ENCODE data around the gene CTSK. TPM values are rescaled to one million over a fixed set of nuclear protein-coding genes. Genes with fewer than 3 reads are reported as not detected.
"Not testable (repeated sequence)": the region's sequence is repeated elsewhere in the genome, so short reads cannot be mapped to it uniquely, and the experiment has no call there.

Gene CTSK
- total and polyA plus RNA-seq, 4 donors, result 50.0 to 115 (median 91.0) TPM

DNA sequence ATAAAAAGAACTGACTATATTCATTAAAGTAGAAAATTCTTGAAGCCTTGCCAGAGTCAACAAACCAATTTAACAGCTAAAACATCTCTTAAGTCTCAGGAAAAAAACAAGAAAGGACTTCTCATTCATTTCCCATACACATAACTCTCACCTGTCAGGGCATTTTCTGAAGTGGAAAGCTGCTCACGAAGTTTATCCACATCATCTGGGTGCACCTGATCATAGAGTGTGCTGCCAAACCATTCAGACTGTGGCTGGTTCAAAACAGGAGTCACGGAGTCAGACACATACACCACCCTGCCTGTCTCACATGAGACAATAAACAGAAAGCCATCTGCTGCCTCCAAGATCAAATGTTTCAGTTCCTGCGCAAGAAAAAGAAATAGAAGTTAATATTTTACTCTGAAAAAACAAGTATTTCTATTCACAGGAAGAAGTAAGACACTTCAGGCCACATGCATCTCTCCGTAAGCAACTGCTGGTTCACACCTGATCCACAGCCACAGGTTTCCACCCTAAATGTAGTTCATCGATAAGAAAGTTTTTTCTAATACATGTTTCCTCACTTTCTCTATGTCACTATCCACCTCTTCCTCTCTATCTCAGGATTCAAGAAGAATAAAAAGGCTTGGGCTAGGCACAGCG is 28.2 kb upstream of the CTSK start:
- WGBS, 2 donors, result 83 to 84% methylated on average over 6 of the region's 6 CpGs
- no peak for DNase-seq
- intact Hi-C loops (cut with DNase I), result no loop called here
- ATAC-seq (ENCODE audit: low FRiP score), result no peak
- Histone ChIP-seq H3K27ac (ENCODE audit: low read depth in 1 of 2, low read length in 2 of 2) (no peak overlapping the region), H3K4me1 (ENCODE audit: control insufficient read depth in 1 of 2, insufficient read depth in 2 of 2, low read length in 2 of 2) (no peaks in the 10 kb centered on the region), H3K36me3 (ENCODE audit: control insufficient read depth in 1 of 2, insufficient read depth in 2 of 2, low read length in 1 of 2) (peaks cover 7 to 11% of the 10 kb centered on the region in 2 donors), H3K9me3 (ENCODE audit: control insufficient read depth, low read length) (no peaks in the 10 kb centered on the region), H3K4me3 (ENCODE audit: low read length in 2 of 2) (no peak overlapping the region), H3K27me3 (ENCODE audit: control insufficient read depth in 1 of 2, insufficient read depth in 2 of 2, low read length in 1 of 2) (no peaks in the 10 kb centered on the region)

DNA sequence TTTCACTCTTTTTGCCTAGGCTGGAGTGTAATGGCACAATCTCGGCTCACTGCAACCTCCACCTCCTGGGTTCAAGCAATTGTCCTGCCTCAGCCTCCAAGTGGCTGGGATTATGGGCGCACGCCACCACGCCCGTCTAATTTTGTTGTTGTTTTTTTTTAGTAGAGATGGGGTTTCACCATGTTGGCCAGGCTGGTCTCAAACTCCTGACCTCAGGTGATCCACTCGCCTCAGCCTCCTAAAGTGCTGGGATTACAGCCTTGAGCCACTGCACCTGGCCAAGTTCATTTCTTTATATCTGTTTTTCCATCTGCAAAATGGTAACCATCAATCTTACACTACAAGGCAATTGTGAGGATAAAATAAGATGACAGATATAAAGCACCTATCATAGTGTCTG is 25.9 kb upstream of the CTSK start:
- WGBS, 2 donors, result 96 to 97% methylated on average over 6 of the region's 6 CpGs
- peaks cover 7 to 12% of the 10 kb centered on the region in 2 donors for H3K36me3 ChIP-seq (ENCODE audit: control insufficient read depth in 1 of 2, insufficient read depth in 2 of 2, low read length in 1 of 2)
- DNase-seq; intact Hi-C loops (cut with DNase I); H3K27ac ChIP-seq (ENCODE audit: low read depth in 1 of 2, low read length in 2 of 2); H3K27me3 ChIP-seq (ENCODE audit: control insufficient read depth in 1 of 2, insufficient read depth in 2 of 2, low read length in 1 of 2); H3K4me3 ChIP-seq (ENCODE audit: low read length in 2 of 2); H3K4me1 ChIP-seq (ENCODE audit: control insufficient read depth in 1 of 2, insufficient read depth in 2 of 2, low read length in 2 of 2); H3K9me3 ChIP-seq (ENCODE audit: control insufficient read depth, low read length); ATAC-seq (ENCODE audit: low FRiP score): not testable (repeated sequence)

DNA sequence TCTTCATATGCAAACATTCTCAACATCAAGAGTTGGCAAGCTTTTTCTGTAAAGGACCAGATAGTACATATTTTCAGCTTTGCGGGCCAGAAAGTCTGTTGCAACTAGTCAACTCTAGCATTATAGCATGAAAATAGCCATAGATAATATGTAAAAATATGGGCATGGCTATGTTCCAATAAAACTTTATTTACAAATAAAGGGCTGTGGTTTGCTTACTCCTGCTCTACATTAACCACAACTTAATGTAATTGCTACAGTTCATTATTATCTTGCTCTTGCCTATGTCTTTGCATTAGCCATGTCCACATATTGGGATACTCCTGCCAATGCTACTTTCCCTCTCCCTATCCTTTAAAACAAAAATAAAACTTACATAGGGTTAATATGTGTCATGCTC is 24.5 kb upstream of the CTSK start:
- Histone ChIP-seq H3K27ac (ENCODE audit: low read depth in 1 of 2, low read length in 2 of 2) (no peak overlapping the region), H3K9me3 (ENCODE audit: control insufficient read depth, low read length) (no peaks in the 10 kb centered on the region), H3K36me3 (ENCODE audit: control insufficient read depth in 1 of 2, insufficient read depth in 2 of 2, low read length in 1 of 2) (peaks cover 8 to 13% of the 10 kb centered on the region in 2 donors), H3K4me3 (ENCODE audit: low read length in 2 of 2) (no peak overlapping the region), H3K4me1 (ENCODE audit: control insufficient read depth in 1 of 2, insufficient read depth in 2 of 2, low read length in 2 of 2) (no peaks in the 10 kb centered on the region), H3K27me3 (ENCODE audit: control insufficient read depth in 1 of 2, insufficient read depth in 2 of 2, low read length in 1 of 2) (no peaks in the 10 kb centered on the region)
- ATAC-seq (ENCODE audit: low FRiP score) (no peak), DNase-seq (no peak)
- intact Hi-C loops (cut with DNase I), result no loop called here
- 95 to 100% methylated on average over 1 of the region's 1 CpG for WGBS, 2 donors

DNA sequence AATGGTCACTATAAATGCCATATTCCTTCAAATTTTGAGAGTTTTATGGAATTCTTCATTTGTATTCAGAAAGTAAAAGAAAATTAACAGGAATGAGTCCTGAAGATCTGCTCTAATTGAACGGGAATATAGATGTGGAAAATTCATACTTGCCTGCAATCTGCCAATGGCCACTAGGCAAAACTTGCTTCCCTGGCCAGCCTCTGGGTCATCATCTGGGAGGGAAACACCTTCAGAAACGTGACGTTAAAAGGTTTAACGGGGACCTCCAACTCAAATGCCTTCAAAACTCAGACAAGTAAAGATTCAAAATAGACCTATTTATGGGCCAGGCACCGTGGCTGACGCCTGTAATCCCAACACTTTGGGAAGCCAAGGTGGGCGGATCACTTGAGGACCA is 21.7 kb upstream of the CTSK start:
- H3K4me3 ChIP-seq (ENCODE audit: low read length in 2 of 2), result no peak overlapping the region
- H3K4me1 ChIP-seq (ENCODE audit: control insufficient read depth in 1 of 2, insufficient read depth in 2 of 2, low read length in 2 of 2), result no peaks in the 10 kb centered on the region
- no peaks in the 10 kb centered on the region for H3K9me3 ChIP-seq (ENCODE audit: control insufficient read depth, low read length)
- H3K27me3 ChIP-seq (ENCODE audit: control insufficient read depth in 1 of 2, insufficient read depth in 2 of 2, low read length in 1 of 2), result no peaks in the 10 kb centered on the region
- 82 to 83% methylated on average over 7 of the region's 7 CpGs for WGBS, 2 donors
- no peak for DNase-seq
- intact Hi-C loops (cut with DNase I), result no loop called here
- peaks cover 7 to 9% of the 10 kb centered on the region in 2 donors for H3K36me3 ChIP-seq (ENCODE audit: control insufficient read depth in 1 of 2, insufficient read depth in 2 of 2, low read length in 1 of 2)
- no peak for ATAC-seq (ENCODE audit: low FRiP score)
- no peak overlapping the region for H3K27ac ChIP-seq (ENCODE audit: low read depth in 1 of 2, low read length in 2 of 2)

DNA sequence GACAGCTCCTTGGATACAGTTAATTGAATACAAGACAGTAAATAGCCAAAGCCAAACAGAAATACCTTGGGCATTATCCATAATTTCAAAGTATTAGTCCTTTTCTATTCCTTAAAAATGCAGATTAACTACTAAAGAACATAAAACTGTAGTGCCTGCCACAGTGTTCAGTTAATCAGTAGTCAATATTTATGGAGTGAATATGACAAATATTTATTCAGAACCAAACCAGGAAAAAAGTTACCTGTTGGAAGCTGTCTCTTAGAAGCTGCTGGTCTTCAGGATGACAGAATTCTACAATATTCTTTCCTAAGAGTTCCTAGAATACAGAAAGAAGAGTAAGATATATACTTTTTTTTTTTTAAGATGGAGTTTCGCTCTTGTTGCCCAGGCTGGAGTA is 18.2 kb upstream of the CTSK start:
- intact Hi-C loops (cut with DNase I), result no loop called here
- WGBS, 2 donors, result 86 to 100% methylated on average over 1 of the region's 1 CpG
- H3K4me3 ChIP-seq (ENCODE audit: low read length in 2 of 2), result no peak overlapping the region

DNA sequence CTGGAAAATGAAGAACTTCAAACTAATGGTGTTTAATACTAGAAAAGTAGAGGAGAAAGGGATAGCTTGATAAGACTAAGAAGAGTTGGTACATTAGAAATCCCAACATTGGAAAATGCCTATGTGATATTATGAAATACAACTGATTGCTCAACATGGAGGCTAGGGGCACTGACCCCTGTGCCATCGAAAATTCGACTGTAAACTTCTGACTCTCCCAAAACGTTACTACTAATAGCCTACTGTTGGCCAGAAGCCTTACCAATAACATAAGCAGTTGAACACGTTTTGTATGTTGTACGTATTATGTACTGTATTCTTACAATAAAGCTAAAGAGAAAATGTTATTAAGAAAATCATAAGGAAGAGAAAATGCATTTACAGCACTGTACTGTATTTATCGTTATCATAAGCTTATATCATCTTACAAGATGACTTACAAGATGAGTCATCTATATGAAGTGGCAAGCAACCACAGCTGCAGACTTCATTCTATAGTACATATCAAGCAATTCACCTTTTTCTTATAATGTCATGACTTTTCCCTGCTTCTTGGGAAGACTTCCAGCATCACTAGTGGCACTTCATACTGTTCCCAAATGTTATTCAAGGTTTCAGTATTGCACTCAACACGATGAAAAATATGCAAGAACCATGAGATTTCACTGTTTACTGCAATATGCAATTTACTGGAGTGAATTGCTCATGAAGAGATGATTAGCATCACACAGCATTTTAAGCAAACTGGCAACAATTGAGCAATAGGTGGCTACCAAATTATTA is 12.9 kb upstream of the CTSK start:
- DNase-seq, result no peak
- Histone ChIP-seq H3K4me1 (ENCODE audit: control insufficient read depth in 1 of 2, insufficient read depth in 2 of 2, low read length in 2 of 2) (no peaks in the 10 kb centered on the region), H3K4me3 (ENCODE audit: low read length in 2 of 2) (no peak overlapping the region), H3K27ac (ENCODE audit: low read depth in 1 of 2, low read length in 2 of 2) (no peak overlapping the region), H3K9me3 (ENCODE audit: control insufficient read depth, low read length) (no peaks in the 10 kb centered on the region), H3K27me3 (ENCODE audit: control insufficient read depth in 1 of 2, insufficient read depth in 2 of 2, low read length in 1 of 2) (no peaks in the 10 kb centered on the region), H3K36me3 (ENCODE audit: control insufficient read depth in 1 of 2, insufficient read depth in 2 of 2, low read length in 1 of 2) (peaks cover 9 to 16% of the 10 kb centered on the region in 2 donors)
- intact Hi-C loops (cut with DNase I), result no loop called here
- WGBS, 2 donors, result 80 to 81% methylated on average over 7 of the region's 7 CpGs
- ATAC-seq (ENCODE audit: low FRiP score), result no peak

More for the DNA sequence above, 18.2 kb upstream of the CTSK start:
- Histone ChIP-seq H3K27ac (ENCODE audit: low read depth in 1 of 2, low read length in 2 of 2) (no peak overlapping the region), H3K9me3 (ENCODE audit: control insufficient read depth, low read length) (no peaks in the 10 kb centered on the region), H3K36me3 (ENCODE audit: control insufficient read depth in 1 of 2, insufficient read depth in 2 of 2, low read length in 1 of 2) (peaks cover 4 to 6% of the 10 kb centered on the region in 2 donors), H3K4me1 (ENCODE audit: control insufficient read depth in 1 of 2, insufficient read depth in 2 of 2, low read length in 2 of 2) (no peaks in the 10 kb centered on the region), H3K27me3 (ENCODE audit: control insufficient read depth in 1 of 2, insufficient read depth in 2 of 2, low read length in 1 of 2) (no peaks in the 10 kb centered on the region)
- ATAC-seq (ENCODE audit: low FRiP score) (no peak), DNase-seq (no peak)

DNA sequence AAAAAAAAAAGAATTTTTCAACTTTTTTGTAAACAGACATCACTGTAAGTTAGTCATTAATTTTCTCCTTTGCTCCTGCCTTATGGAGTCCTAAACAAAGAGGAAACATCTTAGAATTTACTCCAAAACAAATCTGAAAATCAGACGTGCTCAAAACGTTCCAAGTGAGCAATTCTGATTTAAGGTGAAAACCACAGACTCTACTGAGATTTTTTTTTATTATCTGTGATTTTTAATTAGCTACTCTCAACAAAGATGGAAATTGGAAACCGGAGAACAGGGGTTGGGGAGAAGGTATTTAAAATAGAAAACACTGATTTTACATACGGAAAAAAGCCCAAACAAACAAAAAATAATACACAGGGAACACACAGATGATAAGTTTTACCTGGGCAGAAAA is 7.8 kb upstream of the CTSK start:
- Histone ChIP-seq H3K9me3 (ENCODE audit: control insufficient read depth, low read length) (no peaks in the 10 kb centered on the region), H3K27ac (ENCODE audit: low read depth in 1 of 2, low read length in 2 of 2) (no peak overlapping the region), H3K4me3 (ENCODE audit: low read length in 2 of 2) (no peak overlapping the region), H3K4me1 (ENCODE audit: control insufficient read depth in 1 of 2, insufficient read depth in 2 of 2, low read length in 2 of 2) (no peaks in the 10 kb centered on the region), H3K36me3 (ENCODE audit: control insufficient read depth in 1 of 2, insufficient read depth in 2 of 2, low read length in 1 of 2) (peaks cover 9 to 23% of the 10 kb centered on the region in 2 donors), H3K27me3 (ENCODE audit: control insufficient read depth in 1 of 2, insufficient read depth in 2 of 2, low read length in 1 of 2) (no peaks in the 10 kb centered on the region)
- ATAC-seq (ENCODE audit: low FRiP score), result no peak
- intact Hi-C loops (cut with DNase I), result no loop called here
- DNase-seq, result no peak
- 91 to 93% methylated on average over 4 of the region's 4 CpGs for WGBS, 2 donors

DNA sequence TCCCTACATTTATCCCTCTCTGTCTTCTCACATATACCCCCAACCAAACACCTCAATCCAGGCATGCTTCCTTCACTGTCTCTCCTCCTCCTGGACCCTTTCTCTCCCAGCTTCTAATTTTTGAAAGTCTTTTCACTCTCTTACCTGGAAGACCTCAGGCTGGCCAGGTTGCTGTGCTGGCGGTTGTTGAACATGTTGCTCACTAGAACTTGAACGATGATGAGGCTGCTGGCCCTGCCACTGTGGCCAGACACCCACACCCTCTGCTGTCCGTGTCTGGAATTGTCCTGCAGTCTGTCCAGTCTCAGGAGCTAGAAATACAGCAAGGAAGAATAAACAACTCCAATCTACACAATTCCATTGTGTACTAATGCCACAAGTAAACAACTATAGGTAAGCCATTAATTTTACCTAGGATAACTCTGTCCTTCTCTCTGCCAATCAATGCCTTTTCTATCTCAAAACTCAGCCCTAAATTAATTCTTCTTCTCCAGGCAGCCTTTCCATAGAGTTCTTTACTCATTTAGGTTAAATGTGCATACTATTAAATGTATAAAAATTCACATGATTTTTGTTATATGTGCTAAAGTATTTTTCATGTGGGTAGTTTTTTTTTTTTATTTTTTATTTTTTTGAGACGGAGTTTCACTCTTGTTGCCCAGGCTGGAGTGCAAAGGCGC is 5.1 kb upstream of the CTSK start:
- WGBS, 2 donors, result 45 to 47% methylated on average over 5 of the region's 5 CpGs
- no peaks in the 10 kb centered on the region for H3K27me3 ChIP-seq (ENCODE audit: control insufficient read depth in 1 of 2, insufficient read depth in 2 of 2, low read length in 1 of 2)
- ATAC-seq (ENCODE audit: low FRiP score), result peak; percentile 75
- H3K36me3 ChIP-seq (ENCODE audit: control insufficient read depth in 1 of 2, insufficient read depth in 2 of 2, low read length in 1 of 2), result peaks cover 6 to 23% of the 10 kb centered on the region in 2 donors
- H3K4me1 ChIP-seq (ENCODE audit: control insufficient read depth in 1 of 2, insufficient read depth in 2 of 2, low read length in 2 of 2), result no peaks in the 10 kb centered on the region
- H3K27ac ChIP-seq (ENCODE audit: low read depth in 1 of 2, low read length in 2 of 2), result no peak overlapping the region
- intact Hi-C loops (cut with DNase I), result no loop called here
- H3K9me3 ChIP-seq (ENCODE audit: control insufficient read depth, low read length), result no peaks in the 10 kb centered on the region
- no peak overlapping the region for H3K4me3 ChIP-seq (ENCODE audit: low read length in 2 of 2)
- DNase-seq, result peak; percentile 70 to 77
